Measurements from ENCODE around the gene TMEM179. TPM values are rescaled to one million over a fixed set of nuclear protein-coding genes. Genes with fewer than 3 reads are reported as not detected.
A peak's percentile ranks its signal among the peaks of the same experiment; 100 is the strongest.

The TMEM179 gene
- total RNA-seq, 1 experiment from 2014 or later = not detected

DNA sequence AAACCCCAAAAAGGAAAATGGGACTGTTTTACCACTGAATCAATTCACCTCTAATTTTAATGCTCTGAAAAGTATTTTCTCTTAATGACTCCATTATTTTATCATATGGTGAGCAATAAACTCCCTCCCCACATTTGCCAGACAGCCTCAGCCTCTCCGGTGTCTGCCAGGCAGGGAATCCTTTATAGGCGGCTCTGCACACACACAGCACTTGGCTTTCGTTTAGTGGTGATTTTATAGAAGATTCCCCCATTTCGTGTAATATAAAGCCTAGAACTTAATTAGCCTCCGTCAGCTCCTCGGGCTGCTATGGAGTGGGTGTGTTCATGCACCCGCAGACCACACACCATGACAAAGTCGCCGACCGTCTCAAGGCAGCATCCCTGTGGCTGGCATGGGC is 35.1 kb downstream of the TMEM179 start:
- DNase-seq (ENCODE audit: low read depth) = no peak

DNA sequence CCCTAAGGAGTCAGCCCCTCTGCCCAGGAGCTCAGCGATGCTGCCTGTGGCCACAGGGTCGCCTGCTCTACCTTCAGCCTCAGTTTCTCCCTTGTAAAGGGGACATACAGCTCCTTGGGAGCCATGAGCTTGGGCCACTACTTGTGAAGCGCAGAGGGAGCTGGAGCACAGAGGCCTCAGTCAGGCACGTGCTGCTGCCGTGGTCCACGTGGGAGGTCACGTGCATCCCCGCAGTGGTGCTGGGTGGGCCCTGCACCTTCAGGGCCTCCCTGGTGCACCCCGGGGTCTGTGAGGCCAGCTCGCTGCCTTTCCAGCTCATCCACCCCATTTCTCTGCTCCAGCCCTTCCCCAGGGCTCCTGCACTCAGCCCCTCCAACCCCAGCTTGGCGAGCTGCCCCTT is 36.0 kb downstream of the TMEM179 start:
- DNase-seq (ENCODE audit: low read depth) = no peak

DNA sequence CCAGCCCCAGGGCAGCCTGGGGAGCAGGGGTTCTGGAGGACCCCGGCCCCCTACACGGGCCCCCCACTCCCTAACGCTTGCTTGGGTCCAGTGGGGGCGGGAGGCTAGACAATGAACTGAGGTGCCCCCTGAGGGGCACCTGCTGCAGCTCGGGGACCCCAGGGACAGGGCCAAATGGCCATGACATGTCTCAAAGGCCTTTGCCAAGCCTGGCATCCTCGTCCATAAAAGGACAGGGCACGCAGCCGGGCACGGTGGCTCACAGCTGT is 36.7 kb downstream of the TMEM179 start:
- DNase-seq (ENCODE audit: low read depth) = no peak

DNA sequence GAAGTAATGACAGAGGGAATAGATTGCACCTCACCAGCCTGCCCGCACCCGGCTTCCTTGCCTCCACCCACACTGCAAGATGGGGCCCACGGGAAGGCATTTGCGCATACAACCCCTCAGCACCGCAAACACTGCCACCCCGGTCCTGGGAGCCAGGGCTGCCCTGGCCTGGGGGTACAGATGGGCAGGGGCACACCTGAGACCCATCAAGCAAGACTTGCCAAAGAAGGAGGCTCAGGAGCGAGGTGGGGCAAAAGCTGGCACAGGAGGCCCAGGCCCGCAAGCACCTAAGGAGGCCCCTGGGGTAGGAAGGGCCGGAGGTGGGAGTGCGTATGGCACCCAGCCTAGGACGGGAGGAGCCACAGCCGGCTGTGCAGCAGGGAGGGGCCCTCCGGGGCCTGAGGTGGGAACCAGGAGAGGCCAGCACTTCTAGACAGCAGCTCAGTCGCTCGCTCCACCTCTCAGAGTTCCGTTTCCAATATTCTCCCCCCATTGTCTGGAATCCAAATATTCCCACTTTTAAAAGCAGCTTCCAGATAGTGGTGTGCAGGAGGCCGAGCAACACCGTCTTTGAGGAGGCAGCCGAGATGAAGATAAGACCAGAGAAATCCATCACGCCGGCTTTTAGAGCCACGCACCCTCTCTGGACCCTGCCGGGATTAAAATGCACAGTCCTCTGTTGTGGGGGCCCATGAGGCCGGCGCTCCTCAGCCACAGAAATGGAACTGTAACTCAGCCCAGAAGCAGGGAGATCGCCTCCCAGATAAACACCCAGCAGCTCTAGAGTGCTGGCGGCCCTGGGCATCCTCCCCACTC is 37.2 kb downstream of the TMEM179 start:
- DNase-seq (ENCODE audit: low read depth) = no peak

DNA sequence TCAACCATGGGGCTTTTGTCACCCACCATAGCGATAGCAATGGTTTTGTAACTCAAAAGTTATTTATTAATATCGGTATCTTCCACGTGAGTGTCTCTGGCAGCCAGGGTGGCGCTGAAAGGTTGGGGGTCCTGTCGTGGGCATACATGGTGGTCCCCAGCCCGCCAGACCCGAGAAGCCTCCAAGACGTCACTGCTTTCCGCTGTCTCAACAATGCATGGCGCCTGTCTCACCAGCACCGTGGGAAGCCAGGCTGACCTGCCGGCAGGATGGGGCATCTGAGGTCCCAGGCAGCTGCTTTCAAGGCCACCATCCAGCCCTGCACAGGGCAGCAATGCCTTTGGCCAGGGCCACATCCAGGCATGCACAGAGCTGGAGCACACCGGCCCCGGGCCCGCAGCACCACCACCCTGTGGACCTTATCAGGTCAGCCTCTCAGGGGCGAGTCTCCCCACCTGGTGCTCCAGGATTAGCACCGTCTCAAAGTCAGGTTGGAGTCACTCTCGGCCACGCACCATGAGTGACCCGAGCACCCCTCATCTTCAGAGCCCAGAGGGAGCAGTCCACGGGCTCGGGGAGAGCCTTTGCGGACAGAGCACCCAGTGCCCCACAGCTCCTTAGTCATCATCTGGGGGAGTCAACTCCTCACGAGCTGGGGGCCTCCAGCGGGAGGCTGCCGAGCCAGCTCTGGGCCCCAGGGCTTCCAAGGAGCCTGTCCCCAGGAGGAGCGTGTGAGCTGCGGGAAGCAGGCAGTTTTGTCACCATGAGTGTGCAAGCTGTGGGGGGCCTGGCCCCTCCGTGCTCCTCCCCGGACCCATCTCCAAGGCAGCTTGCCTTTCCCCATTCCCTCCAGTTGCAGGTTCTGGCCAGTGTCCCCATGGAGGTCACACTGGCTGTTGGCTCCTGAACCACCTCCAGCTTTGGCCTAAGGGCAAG is 39.6 kb downstream of the TMEM179 start:
- no peak for DNase-seq (ENCODE audit: low read depth)

DNA sequence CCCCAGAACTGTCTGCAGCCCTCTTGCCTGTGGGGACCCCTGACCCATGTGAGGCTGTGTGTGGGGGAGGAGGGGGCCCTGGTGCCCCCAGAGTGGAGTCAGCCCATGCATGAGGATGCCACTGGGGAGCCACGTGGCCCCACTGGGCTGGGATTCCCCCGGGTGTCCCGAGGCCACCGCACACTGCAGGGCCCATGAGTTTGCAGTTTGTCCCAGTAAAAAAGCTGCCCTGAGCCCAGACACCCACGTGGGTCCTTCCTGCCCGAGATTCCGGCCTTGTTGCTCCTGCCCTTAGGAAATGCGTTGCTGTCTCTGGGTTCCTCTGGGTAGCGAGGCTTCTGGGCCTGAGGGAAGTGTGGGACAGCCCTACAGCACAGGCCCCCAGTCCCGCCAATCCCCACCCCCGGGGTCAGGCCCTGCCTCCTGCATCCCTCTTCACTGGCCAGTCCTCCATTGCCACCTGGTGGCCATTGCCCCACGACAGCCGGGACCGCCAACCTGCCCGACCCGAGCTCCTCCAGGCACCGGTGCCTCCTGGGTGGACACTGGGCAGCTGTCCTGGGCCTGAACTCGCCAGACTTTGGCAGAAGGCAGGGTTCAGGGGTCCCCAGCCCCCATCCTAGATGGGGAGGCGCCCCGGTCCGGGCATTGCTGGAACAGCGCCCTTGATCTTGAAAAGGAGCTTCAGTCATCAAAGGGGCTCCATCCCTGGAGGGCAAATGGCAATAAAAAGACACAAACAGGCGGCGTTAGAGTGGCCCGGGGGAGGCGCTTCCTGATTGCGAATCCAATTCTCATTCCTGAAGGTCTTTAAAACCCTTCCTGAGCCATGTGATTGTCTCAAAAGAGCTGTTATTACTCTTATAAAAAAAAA is 40.6 kb downstream of the TMEM179 start:
- peak; percentile 28 for DNase-seq (ENCODE audit: low read depth)

DNA sequence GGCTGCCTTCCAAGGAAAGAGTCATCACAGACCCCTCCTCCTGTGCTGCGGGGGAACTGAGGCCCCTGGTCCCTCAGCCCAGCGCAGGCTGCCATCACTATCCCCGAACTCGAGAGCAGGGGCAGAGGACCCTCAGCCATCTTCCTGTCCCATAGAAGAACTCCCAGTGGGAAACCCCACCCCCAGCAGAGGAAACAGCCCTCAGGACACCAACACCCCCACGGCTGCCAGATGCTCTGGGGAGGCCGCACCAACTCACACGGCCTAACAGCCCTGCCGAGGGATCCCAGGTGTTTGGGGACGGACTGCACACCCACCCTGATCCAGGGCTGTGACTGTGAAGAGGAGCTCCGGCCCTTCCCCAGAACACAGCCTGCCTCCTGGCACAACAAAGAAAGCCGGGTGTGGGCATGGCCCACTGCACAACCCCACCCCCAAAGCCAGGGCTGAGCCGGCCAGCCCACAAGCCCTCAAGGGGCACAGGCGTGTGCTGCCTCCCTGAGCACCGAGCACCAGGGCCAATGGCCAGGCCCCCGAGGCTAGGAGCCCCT is 41.3 kb downstream of the TMEM179 start:
- DNase-seq (ENCODE audit: low read depth) = no peak

DNA sequence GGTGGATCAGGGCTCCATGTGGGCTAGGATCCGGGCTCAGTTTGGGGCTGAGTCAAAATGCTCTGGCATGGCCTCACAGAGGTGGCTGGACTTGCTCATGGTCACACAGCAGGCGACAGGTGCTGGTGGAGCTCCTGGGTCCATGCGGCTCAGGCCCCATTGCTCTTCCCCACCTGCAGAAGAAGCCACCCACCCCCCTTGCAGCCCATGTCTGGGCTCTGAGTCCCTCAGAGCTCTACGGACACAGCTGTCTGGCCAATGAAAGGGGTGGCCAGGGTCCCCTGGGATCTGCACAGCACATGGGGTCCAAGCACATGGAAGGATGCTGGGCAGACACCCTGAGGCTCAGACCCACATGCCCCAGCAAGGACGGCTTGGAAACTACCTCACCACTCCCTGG is 42.0 kb downstream of the TMEM179 start:
- DNase-seq (ENCODE audit: low read depth) = no peak

DNA sequence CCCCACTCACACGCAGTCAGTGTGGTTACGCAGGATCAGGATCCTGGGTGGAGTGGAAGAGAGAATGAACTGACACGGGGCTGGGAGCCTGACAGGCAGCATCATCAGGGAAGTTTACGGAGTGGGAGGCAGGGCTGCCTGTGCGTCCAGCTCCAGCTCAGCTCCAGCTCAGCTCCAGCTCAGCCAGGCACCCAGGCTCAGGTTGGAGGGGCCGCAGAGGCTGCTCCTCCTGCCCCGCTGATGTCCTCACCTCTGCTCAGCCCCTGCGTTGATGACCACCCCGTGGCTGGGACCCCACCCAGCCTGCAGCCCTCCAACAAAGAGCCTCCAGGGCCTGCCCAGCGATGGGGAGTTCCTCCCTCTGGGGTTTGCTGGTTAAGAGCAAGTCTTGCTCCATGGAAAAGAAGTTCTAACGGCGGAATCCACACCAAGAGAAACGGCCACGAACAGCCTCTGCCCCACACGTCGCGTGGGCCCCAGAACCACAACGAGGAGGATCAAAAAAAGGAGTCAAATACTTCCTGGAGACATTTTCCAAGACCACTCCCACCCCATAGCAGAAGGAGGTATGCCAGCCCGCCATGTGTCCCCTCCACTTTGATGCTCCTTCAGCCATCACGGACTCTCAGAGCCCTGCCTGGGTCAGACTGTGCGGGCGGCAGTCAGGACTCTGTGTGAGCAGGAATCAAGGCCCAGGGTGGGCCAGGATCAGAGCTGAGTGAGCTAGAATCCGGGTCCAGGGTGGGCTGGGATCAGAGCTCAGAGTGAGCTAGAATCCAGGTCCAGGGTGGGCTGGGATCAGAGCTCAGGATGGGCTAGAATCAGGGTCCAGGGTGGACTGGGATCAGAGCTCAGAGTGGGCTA is 42.7 kb downstream of the TMEM179 start:
- no peak for DNase-seq (ENCODE audit: low read depth)

DNA sequence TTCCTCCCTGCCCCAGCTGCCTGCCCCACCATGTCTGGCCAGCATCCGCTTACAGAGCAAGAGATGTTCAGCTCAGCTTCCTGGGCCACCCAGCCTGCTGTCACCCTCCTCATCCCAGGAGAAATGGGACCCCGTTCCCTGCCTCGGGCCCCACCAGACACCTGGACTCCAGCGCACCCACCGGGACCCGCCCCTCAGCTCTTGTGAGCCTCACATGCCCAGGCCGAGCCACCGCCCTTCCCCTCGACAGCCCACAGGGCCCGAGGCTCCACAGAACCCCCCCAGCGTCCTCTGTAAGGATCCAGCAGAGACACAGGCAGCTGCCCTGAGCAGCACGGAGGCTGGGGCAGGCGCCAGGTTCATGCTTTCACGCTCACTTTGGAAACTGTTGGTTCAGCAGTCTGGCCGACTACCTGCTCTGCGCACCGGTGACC is 43.4 kb downstream of the TMEM179 start:
- DNase-seq (ENCODE audit: low read depth) = no peak

DNA sequence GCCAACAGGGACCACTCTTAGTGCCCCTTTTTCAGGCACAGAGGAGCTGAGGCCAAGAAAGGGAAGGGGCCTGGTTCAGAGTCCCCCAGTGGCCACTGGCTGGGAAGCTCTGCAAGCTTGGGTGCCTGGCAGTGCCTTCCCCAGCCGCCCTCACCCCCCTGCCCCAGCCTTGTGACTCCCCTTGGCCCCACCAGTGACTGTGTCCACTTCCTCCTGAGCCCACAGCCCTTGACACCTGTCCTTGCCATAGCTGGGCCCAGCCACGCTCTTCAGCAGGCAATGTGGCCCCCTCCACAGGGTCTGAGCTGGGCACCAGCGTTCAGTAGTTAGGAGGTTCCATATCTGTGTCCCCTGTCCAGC is 44.0 kb downstream of the TMEM179 start:
- no peak for DNase-seq (ENCODE audit: low read depth)

DNA sequence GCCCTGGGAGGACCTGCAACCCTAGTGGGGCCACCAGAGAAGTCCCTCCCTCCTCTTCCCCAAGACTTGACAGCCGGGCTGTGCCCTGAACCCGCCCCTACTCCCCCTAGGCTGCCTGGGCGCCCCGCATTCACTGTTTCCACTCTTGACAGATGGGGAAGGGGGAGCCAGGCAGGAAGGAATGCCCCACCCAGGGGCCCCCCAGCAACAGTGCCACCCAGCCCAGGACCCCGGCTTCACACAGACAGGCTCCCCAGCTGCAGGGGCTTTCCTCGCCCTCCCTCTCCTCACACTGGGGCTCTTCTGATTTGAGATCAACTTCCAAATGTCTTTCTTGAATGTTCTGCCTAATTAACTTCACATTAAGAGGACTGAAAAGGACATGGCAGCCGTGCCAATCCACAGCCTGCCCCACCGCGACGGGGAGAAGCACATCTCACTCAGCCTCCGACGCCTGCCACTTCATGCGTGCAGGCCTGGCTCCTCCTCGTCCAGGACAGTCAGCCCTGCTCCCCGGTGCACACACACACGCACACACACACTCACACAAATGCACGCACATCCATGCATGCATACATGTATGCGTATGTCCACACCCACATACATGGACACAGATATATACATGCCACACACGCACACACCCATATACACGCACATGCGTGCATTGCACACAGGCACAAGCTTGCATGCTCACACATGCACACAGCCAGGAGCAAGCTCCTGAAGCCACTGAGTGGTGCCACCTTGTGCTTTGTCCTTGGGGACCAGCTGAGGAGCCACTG is 44.6 kb downstream of the TMEM179 start:
- no peak for DNase-seq (ENCODE audit: low read depth)

DNA sequence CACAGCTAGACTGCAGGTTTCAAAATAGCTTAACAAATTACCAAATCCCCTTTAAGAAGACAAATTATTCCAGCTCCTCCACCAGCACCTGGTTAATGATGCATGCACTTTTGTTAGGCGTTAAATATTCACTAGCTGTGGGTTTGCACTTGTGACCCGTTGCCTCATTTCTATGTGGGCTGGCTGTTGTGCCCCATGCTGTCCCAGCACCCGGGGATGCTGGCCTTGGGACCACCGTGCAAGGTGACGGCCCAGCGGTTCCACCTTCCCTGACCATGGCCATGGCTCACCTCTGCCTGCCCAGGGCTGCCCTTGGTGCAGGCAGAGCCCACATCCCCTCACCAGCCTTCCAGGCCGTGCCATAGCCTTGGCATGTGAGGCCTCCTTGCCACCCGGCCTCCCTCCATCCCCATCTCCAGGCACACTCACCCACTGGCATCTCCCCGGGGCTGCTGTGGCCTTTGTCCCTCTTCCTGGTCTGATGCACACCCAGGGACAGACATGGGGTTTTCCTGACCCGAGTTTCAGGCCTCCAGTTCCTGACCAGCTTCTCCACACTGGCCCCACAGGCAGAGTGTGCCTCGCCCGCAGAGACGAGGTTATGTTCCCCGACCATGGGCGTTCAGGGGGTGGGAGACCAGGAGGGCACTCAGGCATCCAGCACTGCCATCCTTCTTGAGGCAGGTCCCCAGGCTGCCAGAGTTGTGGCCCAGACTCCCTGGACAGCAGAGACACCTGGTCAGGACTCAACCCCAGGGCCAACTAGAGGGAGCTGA is 45.4 kb downstream of the TMEM179 start:
- DNase-seq (ENCODE audit: low read depth) = no peak

DNA sequence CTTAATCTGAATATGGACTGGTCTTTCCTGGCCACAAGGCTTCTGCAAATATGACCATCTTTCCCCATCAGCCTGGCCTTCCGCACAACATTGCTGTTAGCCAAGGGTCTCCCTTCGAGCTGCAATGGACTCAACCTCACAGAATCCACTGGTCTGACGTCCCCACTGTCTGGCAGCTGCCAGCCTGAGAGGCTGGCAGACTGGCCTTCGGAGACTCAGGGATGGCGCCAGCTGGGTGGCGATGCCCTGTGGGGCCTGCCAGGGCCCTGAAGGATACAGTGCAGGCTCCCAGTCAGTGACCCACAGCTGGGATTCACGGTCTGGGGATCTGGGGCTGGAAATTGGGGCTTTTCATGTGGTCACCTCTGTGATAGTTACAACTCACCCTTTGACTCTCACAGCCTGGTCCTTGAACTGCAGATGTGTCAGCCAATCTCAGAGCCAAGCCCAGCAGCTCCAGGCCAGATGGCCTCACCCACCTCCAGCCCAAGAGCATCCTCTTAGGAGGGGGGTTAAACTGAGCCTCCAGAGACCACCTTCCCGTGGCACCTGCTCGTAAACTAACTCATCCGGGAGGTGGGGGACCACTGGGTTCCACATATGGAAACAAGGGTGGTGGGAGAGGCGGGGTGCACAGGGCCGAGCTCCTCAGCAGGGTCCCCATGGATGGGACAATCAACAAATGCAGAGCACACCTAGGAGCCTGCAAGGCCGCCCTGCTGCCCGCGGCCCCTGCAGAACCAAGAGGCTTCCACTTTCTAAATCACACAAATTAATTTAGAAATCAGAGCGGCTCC is 46.1 kb downstream of the TMEM179 start:
- DNase-seq (ENCODE audit: low read depth) = no peak

DNA sequence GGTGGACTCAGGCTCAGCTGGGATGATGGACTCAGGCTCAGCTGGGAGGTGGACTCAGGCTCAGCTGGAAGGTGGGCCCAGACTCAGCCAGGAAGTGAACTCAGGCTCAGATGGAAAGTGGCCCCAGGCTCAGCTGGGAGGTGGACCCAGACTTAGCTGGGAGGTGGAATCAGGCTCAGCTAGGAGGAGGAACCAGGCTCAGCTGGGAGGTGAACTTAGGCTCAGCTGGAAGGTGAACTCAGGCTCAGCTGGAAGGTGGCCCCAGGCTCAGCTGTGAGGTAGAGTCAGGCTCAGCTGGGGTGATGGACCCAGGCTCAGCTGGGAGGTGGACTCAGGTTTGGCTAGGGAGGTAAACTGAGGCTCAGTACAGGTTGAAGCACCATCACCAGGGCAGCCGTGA is 46.8 kb downstream of the TMEM179 start:
- no peak for DNase-seq (ENCODE audit: low read depth)

DNA sequence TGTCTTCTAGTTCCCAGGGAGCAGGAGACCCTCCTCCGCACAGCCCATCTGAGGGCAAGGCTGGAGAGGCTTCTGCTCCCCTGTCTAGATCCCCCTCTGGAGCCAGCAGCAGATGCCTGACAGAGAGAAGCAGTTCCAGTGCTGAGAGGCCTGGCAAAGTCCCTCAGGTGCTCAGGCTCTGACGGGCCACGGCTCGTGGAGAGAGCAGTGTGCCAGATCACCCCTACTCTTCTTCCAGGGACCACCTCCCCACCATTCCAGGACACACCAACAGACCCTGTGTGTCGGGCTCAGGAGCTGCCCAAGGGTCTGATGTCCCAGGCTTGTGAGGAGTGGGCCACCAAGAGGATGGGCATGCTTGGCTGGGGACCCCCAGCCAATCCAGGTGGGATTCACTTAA is 47.5 kb downstream of the TMEM179 start:
- no peak for DNase-seq (ENCODE audit: low read depth)

DNA sequence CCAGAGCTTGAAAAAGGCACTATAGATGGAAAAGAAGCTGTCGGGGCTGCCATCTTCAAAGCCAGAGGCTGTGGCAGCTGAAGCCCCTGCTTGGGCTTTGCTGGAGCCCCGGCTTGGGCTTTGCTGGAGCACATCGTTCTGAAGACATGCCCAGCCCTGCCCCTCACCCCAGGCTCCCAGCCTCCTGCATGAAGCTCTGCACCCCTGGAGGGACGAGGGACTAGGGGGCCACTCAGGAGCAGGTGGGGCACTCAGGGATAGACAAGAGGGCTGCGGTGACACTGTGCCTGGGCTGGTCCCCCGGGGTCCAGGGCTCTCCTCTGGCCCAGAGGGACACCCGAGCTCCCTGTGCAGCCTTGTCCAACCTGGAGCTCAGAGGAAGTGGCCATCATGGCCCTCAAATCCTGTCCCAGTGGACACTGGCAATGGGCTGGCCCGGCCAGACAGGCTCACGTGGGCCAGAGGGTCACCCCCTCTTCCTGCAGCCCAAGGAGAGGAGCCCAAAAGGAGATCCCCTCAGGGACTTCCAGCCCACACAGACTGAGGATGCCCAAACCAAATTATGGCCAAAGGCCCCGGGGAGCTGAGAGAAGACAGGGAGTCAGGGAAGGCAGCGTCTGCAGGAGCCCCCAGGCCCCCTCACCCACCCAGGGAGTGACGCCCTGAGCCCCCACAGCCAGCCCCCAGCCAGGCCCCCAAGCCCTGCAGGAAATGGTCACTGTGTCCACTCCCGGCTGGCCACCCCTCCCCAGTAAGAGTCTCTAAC is 48.1 kb downstream of the TMEM179 start:
- DNase-seq (ENCODE audit: low read depth) = no peak

Measured in RPMI7951 (cell line).